ENCODE results near the gene SKAP1.

- TF ChIP-seq, protein P1, sequence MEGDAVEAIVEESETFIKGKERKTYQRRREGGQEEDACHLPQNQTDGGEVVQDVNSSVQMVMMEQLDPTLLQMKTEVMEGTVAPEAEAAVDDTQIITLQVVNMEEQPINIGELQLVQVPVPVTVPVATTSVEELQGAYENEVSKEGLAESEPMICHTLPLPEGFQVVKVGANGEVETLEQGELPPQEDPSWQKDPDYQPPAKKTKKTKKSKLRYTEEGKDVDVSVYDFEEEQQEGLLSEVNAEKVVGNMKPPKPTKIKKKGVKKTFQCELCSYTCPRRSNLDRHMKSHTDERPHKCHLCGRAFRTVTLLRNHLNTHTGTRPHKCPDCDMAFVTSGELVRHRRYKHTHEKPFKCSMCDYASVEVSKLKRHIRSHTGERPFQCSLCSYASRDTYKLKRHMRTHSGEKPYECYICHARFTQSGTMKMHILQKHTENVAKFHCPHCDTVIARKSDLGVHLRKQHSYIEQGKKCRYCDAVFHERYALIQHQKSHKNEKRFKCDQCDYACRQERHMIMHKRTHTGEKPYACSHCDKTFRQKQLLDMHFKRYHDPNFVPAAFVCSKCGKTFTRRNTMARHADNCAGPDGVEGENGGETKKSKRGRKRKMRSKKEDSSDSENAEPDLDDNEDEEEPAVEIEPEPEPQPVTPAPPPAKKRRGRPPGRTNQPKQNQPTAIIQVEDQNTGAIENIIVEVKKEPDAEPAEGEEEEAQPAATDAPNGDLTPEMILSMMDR (IDR thresholded peaks at IDR 0.05) = no peak
- TF ChIP-seq POLR2AphosphoS5 (IDR thresholded peaks at IDR 0.05) = no peak
- no peak for TF ChIP-seq POLR2A (IDR thresholded peaks at IDR 0.05)
- no peak for TF ChIP-seq EP300 (IDR thresholded peaks at IDR 0.05)
These were observed 3.1 kb upstream of the SKAP1 start for GRCh38 chr17:48432820-48433775.

Measured in gastroesophageal sphincter (tissue), 3 donors.